Activated naive CD4-positive, alpha-beta T cell treated with anti-CD3 and anti-CD28 coated beads, Interleukin-2, amount 50 U/mL, for 16 hours (primary cell): ENCODE measurements around the gene PAH.

Source experiments
- DNase-seq: peaks from one replicate; pipeline ENCODE4 v3.0.0-alpha.2; 2020

PAH gene

DNA sequence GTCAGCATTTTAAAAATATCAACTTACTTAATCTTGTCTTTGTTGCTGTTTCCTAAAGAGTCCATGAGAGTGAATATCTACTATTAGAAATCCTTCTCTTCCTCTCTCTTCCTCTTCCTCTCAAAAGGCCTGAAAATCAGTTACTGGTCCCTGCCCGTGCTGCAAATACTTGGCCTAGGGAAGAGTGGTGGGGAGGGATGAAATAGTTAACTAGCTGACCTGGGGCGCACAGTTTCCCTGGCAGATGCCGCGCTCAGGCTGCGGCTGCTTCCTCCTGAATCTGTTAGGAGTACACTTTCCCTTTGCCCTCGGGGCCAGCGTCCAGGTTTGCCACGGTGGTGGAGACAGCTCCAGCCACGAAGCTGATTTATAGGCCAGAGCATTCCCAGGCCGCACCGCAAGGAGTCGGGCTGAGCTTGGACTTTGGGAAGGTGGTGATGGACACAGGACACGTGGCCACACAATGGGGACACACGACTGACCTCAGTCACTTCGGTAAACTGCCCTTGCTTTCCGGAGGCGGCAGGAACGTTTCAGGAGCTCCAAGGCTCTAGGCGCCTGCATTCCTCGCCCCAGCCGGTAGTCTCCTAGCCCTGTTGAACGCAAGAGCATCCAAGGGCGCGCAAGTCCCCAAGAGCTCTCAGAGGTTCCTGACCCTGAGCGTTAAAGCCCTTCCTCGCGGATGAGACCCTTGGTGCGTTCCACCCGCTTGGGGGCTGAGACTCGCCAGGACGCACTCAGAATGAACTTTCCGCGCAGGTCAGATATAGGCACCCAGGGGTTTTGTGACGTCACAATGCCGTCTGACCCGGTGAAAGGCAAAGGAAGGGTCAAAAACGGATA lies 33.3 kb upstream of the PAH start:
- DNase-seq = no peak

DNA sequence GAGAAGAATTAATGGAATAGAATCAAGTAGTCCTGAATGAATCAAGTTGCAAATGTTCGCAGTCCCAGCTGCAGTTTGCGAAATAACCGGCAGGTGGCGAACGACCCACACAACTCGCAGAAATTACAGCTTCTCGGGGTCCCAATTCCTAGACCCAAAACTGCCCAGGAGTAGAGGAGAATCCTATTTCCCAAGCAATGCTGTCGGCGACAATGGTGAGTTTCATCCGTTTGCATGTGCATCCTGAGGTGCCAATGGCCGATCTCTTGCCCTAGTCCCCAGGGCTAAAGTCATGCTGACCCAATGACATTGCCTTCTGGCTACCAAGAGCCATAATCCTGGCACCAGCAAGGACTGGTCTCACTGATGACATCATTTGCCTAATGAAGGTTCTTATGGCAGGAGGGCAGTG lies 31.9 kb upstream of the PAH start:
- peak; percentile 46 for DNase-seq

DNA sequence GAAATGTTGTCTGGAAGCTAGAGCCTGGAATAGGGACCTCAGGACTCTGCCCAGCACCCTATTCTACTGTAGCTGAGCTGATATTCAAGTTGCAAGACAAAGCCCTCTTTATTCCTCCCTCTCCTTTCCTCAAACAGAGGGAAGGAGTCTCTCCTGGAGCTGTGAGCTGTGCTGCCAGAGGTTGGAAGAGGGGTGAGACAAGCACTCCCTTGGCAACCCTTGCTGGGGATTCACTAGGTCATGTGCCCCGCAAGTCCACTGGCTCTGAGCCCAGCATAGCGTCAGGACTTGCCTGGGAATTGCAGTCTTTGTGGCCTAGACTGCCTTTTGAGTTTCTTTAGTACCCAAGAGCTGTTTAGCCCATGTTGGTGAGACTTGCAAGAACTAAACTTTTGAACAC lies 29.0 kb upstream of the PAH start:
- DNase-seq = no peak

DNA sequence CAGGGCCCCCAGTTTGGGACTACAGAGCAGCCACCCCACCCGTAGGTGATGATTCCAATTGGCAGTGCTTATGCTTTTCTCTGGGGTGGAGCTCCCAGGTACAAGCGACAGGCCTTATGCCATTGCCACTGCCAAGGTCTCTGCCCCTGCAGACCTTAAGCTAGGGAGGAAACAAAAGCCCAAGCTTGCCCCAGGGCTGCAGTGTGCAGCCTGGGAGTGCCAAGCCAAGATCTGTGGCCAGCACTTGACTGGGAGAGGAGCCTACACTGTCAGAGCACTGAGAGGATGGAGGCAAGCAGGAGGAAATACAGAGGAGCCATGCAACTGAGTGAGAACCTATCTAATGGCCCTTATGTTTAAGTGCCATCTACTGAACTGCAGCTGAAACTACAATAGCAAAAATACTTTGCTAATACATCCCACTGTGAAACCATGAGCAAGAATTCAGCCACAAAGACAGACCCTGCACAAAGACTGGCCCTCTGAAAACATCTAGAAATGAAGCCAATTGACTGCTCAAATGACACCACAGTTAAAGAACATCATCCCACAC lies 22.7 kb upstream of the PAH start:
- no peak for DNase-seq

DNA sequence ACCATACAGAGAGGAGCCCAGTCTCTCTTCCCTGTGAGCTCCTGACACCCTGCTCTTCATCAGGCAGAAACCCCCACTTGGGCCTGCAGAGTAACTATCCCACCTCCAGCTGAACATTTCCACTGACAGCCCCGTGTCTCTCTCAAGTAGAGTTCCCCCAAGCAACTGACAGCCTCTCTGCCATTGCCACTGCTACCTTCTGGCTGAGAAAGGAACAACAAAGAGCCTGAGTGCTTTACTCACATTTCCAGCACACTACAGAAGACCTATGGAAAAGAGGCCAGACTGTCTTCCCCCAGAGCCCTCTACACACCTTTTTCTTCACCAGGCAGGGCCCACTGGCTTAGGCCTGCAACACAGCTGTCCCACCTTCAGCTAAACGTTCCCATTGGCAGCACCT lies 22.0 kb upstream of the PAH start:
- DNase-seq = no peak

DNA sequence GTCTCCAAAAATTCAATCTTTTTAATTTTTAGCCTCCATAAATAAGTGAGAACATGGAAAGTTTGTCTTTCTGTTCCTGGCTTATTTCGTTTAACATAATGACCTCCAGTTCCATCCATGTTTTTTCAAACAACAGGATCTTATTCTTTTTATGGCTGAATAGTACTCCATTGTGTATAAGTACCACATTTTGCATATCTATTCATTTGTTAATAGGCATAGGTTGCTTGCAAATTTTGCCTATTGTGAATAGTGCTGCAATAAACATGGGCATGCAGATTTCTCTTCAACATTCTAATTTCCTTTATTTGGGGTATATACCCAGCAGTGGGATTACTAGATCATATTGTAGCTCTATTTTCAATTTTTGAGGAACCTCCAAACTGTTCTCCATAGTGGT lies 16.1 kb upstream of the PAH start:
- no peak for DNase-seq

DNA sequence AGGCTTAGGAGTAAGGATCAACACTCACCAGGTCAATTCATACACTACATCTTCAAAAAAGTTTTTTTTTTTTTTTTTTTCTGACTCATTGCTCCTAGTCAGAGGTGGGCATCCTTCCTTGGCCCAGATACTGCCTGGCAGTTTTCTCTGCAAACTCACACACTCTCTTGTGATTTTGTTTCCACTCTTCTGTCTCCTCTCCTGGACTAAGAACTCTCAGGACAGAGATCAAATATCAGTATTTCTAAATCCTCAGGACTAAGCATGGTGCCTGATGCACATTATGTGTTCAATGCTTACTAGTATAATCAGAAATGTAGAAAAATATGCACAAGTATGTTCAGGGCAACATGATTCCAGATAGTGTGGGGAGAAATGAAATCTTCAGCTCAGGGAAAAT lies 10.2 kb upstream of the PAH start:
- DNase-seq = no peak

DNA sequence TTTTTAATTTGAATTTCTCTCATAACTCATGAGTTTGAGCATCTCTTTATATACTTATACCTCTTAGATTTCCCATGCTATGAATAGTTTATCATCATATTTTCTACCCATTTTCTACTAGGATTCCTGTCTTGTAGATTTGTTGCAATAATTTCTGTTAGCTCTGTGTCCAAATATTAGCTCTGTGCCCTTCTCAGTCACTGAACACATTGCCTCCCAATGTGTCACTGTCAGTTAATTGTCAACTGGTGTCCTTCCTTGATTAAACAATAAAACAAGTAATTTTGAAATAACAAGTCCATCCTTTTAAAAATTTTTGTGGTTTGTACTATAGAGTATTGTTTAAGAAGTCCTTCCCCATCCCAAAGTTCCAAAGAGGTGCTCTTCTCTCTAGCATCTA lies 4.2 kb upstream of the PAH start:
- no peak for DNase-seq

DNA sequence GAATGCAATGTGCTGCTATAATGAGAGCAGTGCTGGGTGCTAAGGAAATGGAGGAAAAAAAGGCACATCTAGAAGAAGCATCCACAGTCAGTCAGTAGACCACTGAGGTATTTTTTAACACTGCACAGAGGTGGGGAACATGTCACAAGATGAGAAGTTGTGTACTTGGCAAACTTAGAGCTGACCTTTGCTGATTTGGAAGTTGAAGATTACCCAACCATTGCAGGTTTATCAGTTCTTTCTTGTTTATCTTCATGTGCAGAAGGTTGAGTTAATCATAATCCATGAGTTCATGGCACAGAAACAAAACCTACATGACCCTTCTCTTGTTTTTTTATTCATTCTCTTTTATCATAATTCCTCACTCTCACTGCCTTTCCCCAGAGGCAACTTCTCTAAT lies 3.2 kb upstream of the PAH start:
- DNase-seq = no peak

DNA sequence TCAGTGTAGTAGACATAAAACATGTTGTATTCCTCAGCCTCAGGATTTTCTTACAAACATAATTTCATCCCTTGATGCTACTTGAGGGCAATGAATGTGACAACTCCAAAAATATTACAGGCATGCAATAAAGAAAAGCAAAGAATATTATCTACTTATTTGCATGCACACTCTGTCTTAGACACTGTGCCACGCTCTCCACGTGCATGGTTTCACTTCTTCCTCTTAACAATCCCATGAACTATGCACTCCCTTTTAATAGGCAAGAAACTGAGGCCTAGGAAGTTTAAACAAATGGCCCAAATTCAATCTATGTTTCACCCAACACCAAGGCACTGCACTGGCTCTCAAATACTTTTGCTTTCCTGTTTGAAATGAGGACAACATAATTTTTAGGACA lies 1.8 kb upstream of the PAH start:
- no peak for DNase-seq

DNA sequence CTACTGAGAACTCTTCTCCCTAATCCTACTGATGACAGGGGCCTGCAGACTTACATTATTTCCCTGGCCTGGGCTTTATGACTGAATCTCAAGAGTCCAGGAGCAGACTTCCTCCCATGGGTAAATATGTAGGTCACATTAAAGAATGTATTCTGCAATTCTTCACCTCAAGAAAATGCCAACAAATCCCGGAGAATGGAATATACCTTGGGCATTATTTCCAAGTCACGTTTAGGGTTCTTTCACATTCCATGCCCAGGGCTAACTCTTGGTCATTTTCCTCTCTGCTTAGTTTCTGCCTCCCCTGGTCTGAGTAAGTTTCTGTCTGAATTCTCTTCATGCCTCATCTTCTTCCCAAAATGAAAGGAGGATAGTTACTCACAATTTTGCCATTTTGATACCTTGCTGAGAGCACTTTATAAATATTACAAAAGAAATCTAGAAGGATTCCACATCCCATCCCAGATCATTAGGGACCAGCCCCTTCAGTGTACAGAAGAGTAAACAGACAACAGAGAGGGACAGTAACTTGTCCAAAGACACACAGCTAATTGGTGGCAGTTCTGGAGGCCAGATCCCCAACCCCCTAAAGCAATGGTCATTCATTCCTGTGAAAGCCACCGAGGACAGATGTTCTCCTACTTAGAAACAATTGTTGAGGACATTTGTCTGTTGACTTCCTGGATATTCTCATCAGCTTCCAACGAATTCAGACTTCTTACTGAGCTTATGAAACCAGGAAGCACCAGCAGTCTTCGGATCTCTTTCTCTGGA lies 605 bp downstream of the PAH start:
- no peak for DNase-seq

DNA sequence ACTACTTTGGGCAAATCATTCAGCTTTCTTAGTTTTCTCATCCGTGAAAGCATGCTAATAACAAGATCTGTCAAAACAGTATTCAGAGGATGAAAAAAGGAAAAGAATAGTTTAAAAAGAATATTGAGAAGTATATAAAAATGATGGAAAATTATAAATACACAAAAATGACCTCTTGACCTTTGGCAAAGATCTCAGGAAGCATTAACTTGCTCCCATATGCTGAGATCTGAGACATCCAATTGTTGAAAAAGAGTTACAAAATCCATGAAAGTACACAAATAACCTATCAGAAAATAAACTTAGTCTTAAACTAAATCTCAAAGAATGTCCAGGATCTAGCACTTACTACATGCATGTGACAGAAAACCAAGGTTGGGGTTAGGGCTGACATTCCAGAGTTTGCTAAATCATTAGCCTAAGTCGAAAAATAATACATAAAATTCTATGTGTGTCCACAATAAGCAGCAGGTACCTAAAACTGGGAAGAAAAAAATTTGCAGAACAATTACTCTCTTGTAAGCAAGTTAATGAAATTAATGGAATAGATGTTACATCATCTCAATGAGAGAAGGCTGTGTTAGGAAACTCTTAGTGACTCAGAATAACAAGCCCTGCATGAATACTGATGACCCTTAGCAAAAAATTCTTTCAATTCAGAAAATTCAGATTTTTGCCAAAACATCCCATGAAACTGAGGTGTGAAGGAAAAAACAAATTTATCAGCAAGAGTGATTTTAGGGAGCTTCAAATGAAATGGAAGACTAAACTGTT lies 3.4 kb downstream of the PAH start:
- DNase-seq = no peak

DNA sequence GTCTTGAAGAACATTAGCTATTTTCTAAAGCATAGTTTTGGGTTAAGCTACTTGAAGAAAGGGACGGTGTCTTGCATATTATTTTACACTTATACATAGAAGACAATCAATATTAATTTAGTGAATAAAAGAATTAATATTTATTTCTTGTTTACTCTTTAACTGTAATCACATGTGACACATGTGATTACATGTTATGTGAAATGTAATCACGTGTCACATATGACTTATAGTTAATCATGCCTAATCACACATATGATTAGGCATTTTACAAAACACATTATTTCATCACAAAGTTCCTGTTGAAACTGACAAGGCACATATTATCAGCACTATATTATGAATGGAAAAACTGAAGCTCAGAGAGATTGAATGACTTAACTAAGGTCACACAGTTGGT lies 4.8 kb downstream of the PAH start:
- DNase-seq = no peak

DNA sequence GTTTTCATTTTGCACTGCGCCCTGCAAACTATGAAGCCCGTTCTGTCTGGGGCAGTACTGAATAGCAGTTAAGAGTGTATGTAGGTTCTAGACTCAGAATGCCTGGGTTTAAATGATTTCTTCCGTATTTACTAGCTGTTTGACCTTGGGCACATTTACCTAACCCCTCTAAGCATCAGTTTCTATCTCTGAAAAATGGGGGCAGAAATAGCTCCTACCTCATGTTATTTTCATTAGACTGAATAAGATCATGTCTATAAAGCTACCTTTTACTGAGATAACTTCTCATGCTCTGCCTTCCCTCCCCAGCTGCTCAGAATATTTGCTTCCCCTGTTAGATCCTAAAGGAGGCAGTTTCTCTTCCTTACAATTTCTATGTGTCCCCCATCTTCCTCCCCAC lies 5.7 kb downstream of the PAH start:
- no peak for DNase-seq

DNA sequence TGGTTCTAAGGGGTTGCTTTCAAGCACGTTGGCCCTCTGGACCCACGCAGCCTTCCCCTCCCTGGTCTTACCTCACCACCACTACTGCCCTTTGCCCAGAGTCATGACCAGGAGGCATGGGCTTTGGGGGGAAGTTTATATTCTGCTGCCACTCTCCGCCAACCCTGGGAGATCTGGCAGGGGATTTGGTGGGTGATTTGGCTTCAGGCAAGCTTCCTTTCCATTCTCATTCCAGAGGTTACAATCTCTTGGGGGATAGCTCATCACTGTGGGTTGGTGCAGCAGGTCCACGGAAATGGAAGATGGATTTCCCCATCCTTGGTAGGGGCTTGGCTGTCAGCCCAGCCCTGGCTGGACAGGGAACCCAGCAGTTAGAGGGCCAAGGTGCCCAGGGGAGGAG lies 6.3 kb downstream of the PAH start:
- no peak for DNase-seq

DNA sequence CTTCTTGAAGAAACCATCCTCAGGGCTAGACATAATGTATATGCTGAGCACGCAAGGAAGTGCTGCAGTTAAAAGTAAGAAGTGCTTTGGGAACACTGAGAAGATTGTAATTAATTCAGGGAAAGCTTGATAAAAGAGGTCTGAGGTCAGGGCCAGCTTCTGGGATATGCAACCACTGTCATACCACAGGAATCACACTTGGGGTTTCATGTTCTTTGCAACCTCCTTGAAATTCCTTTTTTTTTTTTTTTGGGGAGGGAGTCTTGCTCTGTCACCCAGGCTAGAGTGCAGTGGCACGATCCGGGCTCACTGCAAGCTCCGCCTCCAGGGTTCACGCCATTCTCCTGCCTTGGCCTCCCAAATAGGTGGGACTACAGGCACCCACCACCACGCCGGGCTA lies 6.9 kb downstream of the PAH start:
- DNase-seq = no peak

DNA sequence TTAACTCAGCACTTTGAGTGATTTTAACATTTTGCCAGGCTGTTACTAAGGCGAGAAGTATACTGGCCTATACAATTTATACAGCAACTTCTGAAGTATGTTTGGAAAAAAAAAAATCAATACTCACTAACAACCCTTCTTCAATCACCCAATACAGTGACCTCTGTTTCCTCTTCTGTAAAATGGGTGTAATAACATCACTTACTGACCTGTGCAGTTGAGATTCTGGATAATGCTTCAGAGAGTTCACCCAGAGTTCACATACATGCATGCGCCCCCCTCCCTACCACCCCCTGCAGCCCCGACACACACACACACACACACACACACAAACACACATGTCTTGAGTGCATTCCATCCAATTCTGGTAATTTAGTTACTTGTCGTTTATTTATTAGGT lies 9.1 kb downstream of the PAH start:
- no peak for DNase-seq

DNA sequence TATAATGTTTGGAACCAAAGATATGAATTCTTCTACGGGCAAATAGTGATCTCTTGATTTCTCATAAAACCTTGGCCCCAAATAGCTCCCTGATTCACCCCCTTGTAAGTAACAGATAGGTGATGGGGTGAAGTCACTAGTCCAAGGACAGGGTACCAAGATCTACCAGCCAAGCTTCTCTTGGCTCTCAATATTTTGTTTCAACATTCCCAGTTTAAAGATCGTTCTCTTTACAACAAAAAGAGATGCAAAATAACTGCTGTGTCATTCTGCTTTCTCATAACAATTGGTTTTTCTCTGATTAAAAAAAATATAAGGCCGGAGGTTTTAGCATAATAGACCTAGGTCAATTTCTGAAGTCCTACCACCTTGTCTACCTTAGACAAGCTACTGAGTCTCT lies 11.8 kb downstream of the PAH start:
- DNase-seq = no peak

DNA sequence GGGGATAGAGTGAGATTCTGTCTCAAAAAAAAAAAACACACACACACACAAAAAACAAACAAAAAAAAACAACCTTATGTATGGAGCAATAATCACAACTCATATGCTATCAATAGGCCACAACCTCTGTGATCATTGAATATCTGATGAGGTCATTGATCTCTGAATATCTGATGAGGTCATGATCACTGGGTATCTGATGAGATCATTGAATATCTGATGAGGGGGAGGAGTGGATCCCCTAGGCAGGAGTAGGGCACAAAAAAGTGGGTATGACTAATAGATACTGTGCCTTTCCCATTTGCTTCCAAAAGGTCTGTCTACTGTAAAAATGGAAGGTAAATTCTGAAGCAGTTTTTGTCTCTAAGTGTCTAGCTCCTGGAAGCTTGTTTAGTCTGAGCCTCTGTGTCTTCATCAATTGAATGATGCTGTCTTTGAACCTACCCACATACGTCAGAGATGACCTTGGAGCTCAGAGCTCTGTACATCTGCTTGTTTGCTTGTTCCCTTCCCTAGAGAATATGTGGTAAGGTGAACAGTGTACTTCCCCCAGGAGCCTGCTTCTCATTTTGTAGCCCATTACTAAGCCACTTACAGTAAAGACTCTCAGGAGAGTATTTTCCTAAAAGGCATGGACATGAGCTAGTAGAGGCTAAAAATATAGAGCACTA lies 13.6 kb downstream of the PAH start:
- DNase-seq = no peak

DNA sequence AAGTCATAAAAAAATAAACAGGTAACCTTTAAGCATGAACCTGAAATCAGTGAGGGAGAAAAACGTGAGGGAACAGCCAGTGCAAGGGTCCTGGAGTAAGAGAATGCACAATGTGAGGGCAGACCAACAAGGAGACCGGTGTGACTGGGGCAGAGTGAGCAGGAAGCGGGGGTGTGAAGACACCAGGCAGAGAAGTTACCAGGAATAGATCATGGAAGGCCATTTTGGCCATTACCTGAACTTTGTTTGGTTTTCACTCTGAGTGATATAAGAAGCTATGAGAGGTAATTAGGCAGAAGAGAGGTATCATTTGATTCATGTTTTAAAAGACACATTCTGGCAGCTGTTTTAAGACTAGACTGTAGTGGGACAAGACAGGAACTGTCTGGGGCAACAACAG lies 15.0 kb downstream of the PAH start:
- no peak for DNase-seq

DNA sequence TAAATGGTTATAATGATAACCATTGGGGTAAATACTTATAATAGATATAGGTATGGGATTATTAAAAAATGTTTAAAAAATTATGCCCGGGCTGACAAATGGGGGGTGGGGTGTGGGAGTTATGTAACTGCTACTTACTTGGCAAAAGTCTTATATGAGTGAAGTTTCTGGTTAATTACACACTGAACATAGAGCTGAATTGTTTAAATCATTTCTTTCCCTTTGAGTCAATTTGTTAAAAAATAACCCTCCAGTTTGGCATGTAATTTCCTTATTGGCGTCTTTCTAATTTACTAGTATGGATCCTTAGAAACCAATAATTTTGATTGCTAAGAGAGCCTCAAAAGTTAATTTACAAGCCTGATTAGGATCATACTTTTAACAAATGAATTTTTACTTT lies 16.7 kb downstream of the PAH start:
- no peak for DNase-seq

DNA sequence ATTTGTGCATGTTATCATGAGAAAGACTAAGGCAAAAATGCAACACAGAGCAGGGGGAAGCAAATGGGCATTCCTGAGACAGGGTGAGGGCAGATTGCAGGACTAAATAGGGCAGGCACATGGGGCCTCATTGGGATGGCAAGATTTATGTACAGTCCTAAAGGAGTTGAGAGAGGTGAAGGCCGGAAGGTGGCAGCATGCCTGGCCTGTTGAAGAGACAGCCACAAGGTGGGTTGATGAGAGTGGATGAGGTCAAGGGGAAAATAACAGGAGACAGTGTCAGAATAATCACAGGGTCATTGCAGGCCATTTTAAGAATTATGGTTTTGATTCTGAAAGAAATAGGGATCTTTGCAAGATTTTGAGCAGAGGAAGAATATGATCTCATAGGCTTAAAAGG lies 21.0 kb downstream of the PAH start:
- no peak for DNase-seq

DNA sequence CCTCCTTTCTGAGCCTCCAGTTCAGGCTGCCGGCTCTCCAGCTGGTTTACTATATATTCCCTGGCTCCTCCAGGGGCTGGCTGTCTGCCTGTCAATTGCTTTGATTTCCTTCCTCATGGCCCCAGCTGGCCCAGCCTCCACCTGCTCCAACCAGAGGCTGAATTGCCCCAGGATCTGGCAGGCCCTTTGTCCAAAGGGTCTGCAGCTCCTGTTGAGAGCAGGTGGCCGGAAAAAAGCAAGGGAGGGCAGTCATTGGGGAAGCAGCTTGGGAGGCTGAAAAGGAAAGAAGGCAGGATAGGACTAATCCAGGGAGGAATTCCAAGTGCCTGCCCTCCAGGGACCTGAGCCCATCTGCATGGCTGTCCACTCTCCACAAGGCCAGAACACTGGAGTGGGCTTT lies 25.3 kb downstream of the PAH start:
- DNase-seq = no peak
